Smooth muscle cell of the brain vasculature (primary cell): ENCODE measurements around the gene SERTAD4.
"Not testable (repeated sequence)": the region's sequence is repeated elsewhere in the genome, so short reads cannot be mapped to it uniquely, and the experiment has no call there.

Experiments used
- DNase-seq: peaks from one replicate; pipeline ENCODE4 v3.0.0-alpha.2; 2012; ENCODE audit warnings: low read depth, low spot score

Gene SERTAD4

DNA sequence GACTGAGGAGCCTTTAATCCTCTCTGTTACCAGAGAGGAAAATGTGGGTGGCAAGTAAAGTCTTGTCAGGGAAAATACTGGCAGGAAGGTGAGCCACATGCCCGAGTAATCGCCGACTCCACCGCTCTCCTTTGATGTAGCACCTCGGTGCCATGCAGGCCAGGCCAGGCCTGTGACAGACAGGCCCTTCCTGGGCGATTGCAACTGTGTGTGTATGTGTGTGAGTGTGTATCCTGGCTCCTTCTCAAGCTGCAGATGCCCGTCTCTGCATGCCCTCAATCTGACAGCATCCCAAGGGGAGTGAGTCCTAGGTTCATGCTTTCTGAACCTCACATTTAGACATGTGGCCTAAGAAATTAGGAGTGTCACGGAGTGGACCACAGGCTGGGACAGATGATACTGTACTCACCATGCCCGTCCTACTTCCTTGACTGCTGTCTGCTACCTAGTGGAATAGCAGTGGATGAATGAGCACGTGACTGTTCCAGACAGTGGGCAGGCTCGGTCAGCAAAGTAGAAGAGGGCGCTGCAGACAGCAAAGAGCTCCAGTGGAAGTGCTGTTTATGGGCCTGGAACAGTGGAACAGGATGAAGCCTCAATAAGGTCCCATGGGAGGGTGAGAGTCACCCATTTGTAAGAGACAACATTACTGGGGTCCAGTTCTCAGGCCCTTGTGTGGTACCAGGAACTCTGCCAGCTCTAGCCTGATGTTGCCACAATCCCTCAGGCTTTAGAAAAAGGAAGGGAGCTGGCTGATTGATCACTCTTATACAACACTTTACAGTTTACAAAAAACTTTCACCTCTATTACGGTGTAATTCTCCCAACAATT is 25.3 kb downstream of the SERTAD4 start:
- DNase-seq, result no peak

DNA sequence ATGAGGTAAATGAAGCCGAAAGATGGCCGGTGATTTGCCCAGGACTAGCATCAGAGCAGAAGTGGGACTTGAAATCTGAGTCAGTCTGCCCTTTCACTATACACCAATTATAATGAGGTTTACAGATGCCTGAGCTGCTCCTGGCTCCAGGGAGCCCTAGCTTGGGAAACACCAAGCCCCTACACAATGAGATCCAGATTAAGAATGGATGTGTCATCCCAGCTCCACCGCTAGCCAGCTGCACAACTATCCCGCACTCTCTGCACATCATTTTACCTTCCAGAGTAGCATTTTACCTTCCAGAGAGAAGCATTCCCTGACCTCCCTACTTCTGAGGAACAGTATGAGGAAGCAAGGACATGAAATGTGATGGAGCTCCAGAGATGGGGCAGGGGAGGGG is 27.0 kb downstream of the SERTAD4 start:
- no peak for DNase-seq

DNA sequence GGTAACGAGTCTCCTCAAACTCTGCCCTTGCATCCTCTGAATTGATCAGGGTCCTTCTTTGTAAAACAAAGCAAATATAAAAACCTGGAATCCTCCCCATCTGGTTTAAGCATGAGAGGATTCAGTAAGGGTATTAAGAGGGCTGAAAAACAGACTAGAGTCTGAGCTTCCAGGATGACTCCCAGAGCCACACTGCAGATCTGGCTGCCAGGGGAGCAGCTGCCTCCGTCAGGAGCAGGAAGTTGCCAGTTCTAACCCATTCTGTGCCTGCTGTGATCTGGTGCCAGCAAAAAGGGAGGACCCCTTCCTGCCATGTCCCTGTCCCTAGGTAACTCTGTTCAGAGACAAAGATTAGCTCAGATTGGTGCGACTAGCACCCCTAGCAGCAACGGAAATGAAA is 27.5 kb downstream of the SERTAD4 start:
- DNase-seq, result no peak

DNA sequence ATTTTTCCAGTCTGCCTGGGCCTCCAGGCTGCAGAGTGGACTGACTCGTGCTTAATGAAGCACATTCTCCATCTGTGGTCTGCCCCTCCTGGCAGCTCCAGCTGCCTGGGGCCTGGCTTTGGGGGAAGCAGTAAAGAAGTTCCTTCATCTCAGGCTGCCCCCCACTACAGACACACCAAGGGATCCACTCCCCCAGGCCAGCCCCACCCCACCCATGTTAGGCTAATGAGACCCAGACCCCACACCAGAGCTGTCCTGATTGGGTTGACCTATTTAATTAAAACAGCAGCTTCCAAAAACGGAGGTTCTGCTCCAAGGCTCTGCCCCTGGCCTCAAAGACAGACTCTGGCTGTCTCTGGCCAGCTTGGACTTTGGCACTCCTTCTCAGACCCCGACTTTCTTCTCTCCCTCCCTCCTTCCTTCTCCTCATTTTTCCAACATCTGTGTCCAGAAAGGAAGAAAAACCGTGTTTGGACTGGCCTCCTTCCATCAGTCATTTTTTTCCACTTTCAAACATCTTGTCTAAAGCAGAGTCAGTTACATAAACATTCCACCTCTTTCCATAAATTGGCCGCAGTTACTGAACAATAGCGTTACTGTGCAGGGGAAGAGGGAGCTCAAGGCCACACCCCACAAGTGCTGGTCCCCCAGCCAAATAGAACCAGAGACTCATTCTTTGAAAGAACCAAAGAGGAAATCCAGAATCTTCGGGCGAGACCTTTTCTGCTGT is 29.7 kb downstream of the SERTAD4 start:
- DNase-seq, result peak; percentile 57

DNA sequence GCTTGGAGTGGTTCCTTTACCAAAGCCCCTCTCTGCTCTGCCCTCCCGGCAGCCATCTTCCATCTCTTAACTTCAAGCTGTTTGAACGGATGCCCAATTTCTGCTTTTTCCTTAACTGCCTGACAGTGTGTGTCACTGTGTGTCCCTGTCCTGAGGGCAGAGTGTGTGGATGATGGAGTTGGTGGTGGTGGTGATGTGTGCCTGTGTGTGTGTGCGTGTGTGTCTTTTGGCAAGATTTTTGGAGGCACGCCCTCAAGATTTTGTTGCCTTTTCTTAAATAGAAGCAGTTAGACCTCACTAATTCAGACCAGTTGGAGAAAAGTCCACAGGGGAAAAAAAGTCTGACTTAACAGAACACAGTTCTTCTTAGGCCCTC is 30.3 kb downstream of the SERTAD4 start:
- DNase-seq, result no peak

DNA sequence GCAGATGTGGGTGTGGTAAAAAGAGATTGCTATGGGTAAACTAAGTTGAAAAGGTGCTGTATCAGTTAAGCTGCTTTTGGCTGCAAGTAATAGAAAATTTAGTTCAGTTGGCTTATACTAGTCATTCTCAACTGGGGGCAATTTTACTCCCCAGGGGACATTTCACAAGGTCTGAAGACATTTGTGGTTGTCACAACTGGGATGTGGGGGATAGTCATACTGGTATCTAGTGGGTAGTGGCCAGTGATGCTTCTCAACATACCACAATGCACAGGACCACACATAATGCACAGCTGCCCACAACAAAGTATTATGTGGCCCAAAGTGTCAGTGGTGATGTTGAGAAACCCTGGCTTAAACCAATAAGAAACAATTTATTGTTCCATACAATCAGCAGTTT is 31.4 kb downstream of the SERTAD4 start:
- no peak for DNase-seq

DNA sequence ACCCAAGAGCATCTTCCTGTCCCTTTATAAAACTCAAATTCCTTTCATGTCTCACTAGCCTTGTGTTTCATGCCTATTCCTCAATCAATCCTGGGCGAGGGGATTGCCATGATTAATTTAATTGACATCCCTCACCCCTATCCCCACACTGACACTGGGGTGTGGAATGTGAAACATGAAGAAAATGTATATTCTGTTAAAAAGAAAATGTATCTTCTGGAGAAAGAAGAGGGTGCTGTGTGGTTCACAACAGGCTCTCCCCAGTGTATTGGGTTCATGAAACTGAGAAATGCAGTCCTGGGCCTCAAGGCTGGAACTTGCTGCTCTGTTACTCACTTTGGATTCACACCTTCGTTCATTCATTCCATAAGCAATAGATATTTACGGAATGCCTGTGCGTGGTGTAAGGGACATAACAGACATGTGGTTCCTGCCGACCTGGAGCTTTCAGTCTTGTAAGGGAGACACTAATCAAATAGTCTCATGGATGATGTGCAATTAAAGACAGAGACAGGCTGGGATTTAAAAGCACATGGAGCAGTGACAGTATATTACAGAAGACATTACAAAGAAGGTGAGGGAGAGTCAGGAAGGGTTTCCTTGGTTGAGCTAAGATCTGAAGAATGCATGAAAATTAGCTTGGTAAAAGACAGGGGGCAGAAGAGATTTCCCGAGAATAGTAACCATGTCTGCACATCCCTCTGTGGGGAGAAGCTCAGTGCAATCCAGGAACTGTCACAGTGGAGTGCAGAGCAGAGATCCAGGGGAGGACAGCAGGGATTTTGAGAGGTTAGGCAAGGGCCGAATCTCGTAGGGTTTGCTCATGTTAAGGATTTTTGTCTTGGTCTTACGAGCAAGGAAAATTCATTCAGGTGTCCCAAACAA is 32.1 kb downstream of the SERTAD4 start:
- no peak for DNase-seq

DNA sequence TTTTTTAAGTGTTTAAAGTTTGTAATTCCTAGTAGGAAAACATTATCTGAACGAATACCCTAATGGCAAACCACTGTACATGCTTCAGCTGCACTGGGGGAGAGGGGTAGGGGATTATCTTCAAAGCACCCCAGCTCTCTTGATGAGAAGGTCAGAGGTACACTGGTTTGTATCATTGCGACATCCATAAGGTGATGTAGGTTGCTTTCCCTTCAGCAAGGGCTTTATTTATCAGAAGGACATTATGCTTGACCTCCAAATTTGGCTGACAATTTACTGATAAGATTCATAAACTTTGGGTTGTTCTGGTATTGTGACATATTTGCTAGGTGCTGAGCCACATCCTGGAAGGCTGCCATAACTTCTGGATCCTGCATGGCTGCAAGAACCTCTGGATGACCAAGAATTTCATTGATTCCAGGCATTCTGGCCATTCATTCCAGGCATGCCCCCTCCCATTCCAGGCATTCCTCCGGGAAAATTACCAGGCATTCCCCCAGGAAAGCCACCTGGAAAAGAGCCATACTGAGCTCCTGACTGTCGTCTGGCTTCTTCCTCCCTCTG is 32.9 kb downstream of the SERTAD4 start:
- DNase-seq, result not testable (repeated sequence)

DNA sequence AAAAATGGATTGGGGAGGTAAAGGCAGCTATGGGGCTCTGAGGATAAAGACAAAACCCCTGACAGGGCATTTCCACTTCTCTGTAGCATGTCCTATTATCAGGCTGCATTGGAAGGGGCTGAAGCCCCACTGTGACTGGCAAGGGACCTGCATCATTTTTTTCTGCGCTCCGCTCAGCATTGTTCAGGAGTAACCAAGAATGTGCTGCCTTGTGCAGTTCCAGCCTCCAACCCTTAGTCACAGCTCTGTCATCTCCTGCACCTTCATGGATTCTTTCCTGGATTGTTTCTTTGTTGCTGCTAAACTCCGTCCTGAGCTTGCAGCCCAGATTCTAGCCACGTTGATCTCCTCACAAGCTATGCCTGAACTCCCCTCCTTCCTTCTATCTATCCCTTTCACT is 37.4 kb downstream of the SERTAD4 start:
- no peak for DNase-seq

DNA sequence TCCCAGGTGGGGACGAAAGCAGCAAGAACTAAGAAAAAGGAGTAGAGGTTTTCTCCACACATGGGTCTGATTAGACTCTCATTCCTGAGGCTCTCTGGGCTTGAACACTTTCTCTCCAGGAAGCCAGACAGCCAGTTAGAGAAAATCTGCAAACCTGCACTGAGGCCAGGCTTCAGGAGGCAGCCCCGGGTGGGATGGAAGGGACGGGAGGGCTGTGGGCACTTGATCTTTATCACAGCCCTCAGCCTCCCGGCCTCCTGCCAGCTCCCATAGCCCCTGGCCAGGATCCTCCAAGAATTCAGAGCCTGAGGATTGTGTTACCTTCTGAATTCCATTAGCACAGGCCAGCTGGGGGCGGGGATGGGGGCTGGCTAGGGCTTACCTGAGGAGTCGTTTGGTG is 40.1 kb downstream of the SERTAD4 start:
- DNase-seq, result no peak

DNA sequence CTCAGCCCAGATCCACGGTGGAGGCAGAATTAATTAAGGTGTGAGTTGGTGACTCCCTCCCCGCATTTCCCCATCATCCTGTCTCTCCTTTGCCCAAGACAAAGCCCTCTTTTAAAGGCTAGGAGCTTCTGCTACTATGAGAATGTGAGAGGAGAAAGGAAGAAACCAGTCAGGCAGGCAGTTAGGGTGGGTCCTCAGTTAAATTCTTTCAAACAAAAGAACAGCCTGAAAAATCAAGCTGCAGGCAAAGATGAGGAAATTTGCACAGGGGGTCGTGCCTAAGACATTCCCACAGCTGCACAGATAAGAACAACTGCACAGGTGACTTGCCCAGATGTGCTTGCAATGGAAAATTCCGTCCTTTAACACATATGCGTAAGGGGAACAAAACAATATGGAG is 47.6 kb downstream of the SERTAD4 start:
- no peak for DNase-seq

DNA sequence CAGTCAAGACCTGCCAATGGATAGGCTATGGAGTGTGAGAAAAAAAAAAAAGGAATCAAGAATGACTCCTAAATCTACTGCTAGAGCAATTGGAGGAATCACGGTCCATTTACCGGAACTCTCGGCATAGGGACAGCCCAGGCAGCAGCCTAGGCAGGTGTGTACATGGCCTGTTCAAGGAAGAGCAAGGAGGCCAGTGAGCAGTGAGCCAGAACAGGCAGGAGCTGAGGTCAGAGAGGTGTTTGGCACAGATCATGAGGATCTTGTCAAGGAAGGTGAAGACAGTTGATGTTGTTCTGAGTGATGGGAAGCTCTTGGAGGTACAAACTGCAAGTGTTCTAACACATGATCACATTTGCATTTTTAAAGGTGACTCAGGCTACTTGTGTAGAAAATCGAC is 55.5 kb downstream of the SERTAD4 start:
- no peak for DNase-seq

DNA sequence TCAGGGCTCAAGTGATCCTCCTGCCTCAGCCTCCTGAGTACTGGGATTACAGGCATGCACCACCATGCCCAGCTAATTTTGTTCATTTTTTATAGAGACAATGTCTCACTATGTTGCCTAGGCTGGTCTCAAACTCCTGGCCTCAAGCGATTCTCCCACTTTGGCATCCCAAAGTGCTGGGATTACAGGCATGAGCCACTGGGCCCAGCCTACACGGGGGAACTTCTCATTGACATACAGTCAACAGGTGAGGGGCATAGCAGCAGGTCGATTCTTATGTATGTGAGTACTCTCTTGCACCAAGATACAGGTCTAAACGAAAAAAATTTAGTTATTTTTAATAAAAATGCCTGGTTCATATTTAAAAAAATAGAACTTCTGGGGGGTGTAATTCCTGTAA is 56.7 kb downstream of the SERTAD4 start:
- no peak for DNase-seq

DNA sequence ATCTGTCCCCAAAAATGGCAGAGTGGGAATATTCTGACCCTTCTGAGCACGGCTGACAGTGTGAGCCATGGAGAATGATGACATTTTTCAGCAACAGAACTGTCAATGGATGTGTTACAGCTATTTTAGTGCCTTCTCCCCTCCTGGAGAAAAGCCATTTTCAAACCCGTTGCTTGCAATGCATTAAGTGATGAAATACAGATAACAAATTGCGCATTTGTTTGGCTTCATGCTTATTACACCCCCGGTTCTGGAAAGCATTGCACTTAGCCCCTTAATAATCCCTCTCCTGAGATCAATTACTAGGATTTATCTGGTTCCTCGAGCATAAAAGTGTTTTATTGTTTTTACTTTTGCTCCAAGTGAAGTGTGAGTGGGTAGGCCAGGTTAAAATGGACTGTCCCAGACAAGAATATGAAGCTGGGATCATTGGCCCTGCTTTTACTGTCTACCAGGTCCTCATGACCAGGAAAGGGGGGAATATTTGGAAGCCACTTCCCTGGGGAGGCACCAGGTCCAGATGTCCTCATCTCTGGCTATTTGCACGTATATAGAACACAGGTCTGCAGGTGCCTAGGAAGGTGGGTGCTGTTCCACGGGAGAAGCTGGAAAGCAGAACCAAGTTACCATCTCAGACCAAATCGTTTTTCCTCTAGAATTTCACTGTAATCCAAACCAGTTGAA is 58.6 kb downstream of the SERTAD4 start:
- no peak for DNase-seq

DNA sequence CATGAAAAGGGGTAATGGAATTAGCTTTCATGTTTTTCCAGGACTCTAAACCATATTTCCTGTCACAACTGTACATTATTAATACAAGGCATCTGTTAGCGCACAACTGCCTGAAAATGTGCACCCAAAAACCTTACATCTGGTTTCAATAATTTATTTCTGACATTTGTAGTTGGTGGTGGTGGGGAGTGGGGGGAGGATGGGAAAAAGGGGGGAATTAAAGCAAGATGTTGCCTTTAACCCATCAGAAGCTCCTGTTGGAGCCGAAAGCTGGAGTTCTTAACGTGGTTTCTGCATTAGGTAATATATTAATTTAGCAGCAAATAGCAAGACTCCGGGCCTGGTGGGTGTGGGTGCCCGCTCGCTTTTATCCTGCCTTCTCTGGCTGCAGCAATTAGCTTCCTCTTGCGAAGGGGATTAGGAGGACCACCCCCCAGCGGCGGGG is 59.2 kb downstream of the SERTAD4 start:
- no peak for DNase-seq

DNA sequence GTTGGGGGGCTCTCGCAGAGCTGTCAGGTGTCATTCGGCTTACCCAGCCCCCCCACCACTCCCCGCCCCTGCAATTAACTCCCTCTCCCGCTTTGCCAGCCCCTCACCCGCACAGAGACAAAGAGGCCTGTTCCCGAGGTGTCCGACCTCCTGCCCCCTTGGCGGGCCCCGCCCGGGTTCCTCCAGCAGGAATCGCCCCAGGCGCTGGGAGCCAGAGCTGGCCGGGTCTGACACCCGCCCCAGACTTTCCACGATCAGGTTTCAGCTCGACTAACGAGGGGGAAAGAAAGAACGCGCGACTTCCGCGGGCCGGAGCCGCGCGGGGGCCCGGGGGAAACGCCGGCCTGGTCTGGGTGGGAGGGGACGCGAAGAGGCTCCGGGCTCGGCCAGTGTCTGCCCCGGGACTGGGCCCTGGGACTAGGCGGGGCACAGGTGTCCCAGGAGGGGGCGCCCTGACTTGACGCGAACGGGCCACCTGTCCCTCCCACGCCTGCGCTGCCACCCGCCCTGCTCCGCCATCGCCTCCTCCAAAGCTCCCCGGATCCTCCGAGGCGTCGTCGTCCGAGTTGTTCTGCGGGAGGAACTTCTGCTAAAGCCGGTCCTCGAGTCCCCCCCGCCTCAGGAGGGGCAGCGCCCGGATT is 59.8 kb downstream of the SERTAD4 start:
- no peak for DNase-seq

DNA sequence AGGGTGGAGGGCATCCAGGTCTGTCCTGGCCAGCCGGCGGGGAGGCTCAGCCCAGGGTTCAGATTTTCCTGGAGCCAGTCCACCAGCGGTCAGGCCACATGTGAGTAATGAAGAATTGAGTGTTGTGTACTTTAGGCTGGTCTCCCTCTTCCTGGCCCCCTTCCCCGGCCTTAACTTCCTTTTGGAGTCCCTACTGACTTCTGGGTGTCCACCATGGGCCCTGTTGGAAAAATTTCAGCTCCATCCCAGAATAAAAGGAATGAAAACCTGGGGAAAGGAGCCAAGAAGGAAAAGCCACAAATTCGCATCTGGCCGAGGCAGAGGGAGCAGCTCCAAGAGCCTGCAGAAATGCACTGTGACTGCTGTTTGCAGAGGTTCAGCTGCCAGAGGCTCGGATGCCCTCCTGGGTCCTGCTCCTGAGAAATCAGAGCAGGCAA is 60.6 kb downstream of the SERTAD4 start:
- no peak for DNase-seq

DNA sequence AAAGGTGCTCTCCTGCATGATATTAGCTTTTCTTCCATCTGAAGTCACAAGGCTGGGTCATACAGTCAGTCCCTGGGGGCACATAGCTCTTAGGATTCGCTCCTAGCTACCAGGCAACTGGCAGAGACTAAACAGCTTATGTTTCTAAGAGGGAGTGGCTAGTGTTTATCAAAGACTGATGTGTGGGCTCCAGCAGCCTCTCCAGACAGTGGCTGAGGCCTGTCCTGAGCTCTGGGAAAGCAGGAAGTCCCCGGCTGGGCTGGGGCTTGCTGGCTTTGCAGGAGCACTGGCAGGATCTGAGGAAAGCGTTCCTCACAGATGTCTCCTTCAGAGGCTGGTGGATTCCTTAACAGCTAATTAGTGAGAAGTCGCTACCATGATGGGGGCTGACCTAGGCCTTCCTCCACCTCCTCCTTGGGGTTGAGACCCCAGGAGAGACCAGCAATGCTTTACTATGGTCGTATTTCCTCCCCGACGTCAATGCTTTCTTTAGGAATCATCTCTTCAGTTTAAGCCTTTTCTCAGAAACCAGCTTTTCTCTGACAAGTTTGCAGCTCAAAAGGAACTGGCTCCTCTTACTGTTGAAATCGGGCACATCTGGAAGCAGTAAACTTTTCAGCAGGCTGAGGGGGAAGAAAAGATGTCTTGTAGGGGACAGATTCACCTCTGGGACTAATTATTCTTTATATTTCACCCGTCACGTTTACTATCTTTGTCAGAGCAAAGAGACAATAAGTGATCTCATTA is 62.6 kb downstream of the SERTAD4 start:
- DNase-seq, result no peak
